Activated CD4-positive, alpha-beta T cell treated with anti-CD3 and anti-CD28 coated beads, Interleukin-10, Interleukin-2, amounts not matched to agents 100 ng/mL and 50 ng/mL, durations not matched to agents 16 hours and 8 hours (primary cell): ENCODE measurements around the gene SPRYD7.
"Not testable (repeated sequence)": the region's sequence is repeated elsewhere in the genome, so short reads cannot be mapped to it uniquely, and the experiment has no call there.

Experiments used
- DNase-seq: peaks from one replicate; pipeline ENCODE4 v3.0.0-alpha.2; 2020

SPRYD7 gene

DNA sequence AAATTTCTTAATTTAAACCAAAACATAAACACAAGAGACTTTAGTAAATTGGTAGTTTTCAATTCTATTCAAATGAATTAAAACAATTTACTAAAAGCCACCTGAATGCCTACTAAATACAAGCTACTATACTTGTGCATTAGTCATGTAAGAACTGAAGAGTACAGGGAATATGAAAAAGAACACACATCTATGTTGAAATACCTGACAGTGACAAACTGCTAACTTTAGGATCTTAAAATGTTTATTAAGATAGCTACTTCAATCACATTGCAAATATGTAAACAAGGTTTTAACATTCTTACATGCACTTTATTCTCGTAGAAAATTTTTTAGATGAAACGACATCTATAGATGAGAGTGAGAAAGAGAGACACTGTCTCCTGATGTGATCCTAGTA, 4.1 kb downstream of the SPRYD7 start:
- no peak for DNase-seq

GRCh38 chr13:49927755-49928154, 8.4 kb downstream of the SPRYD7 start:
- no peak for DNase-seq

DNA sequence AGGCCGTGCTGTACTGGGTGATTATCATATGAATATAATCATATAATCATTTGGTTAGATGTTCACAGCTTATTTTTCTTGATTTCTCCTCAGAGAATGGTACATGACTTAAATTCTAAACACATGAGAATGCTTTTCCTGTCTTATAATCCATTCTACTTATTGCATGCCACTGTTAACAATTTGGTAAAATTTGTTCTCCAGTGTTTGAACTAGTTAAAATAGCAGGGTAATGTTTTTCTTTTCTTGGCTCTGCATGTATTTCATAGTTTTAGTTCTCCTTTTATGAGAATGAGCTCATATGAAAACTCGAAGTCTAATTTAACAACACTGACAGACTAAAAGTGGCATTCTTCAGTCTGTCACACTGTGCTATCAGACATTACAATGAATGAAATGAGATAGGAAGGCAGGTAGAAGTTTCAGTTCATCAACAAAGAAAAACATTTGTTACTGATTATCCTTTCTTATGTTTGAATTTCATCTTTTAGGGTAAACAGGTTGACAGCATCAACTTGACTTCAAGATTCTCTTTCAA, 10.2 kb downstream of the SPRYD7 start:
- no peak for DNase-seq

DNA sequence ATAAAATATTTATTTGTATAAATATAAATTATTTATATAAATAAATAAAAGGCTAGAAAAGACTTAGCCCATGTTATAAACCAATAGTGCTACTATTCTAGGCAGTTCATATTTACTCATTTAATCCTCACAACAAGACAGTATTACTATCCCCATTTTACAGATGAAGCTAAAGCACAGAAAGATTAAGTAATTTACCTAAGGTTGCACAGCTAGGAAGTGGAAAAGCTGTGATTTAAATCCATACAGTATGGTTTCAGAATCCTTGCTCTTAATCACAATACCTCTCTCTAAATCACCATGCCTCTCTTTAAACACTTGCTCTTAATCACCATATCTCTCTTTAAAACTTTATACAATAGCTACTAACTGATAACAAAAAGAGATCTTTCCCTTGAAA, 13.8 kb downstream of the SPRYD7 start:
- no peak for DNase-seq

GRCh38 chr13:49920969-49921368, 15.2 kb downstream of the SPRYD7 start:
- not testable (repeated sequence) for DNase-seq

GRCh38 chr13:49918106-49918505, 18.0 kb downstream of the SPRYD7 start:
- DNase-seq, result not testable (repeated sequence)

GRCh38 chr13:49914947-49915346, 21.2 kb downstream of the SPRYD7 start:
- DNase-seq, result no peak

DNA sequence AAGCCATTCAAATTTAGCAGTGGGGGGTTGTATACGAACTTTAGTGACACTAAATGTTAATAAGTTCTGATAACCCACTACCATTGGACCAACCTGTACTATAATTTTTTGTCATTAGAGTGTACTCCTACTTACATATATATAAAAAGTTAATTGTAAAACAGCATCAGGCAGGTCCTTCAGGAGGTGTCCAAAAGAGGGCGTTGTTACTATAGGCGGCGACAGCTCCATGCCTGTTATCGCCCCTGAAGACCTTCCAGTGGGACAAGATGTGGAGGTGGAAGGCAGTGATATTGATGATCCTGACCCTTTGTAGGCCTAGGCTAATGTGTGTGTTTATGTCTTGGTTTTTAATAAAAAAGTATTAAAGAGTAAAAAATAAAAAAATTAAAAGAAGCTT, 27.5 kb downstream of the SPRYD7 start:
- DNase-seq, result no peak

- DNase-seq, result no peak
Measured at GRCh38 chr13:49904729-49905456, 31.2 kb downstream of the SPRYD7 start.

DNA sequence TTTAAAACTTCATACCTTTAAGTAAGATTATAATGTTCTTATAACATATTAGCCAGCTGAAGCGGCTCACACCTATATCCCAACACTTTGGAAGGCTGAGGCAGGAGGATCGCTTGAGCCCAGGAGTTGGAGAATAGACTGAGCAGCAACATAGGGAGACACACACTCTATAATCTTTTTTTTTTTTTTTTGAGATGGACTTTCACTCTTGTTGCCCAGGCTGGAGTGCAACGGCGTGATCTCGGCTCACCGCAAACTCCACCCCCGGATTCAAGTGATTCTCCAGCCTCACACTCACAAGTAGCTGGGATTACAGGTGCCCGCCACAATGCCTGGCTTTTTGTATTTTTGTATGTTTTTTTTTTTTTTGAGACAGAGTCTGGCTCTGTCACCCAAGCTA, 37.3 kb downstream of the SPRYD7 start:
- no peak for DNase-seq

GRCh38 chr13:49897713-49898112, 38.4 kb downstream of the SPRYD7 start:
- DNase-seq, result no peak

GRCh38 chr13:49895826-49896225, 40.3 kb downstream of the SPRYD7 start:
- no peak for DNase-seq

- no peak for DNase-seq
Measured at GRCh38 chr13:49893591-49893990, 42.5 kb downstream of the SPRYD7 start.

GRCh38 chr13:49890376-49890775, 45.8 kb downstream of the SPRYD7 start:
- no peak for DNase-seq

DNA sequence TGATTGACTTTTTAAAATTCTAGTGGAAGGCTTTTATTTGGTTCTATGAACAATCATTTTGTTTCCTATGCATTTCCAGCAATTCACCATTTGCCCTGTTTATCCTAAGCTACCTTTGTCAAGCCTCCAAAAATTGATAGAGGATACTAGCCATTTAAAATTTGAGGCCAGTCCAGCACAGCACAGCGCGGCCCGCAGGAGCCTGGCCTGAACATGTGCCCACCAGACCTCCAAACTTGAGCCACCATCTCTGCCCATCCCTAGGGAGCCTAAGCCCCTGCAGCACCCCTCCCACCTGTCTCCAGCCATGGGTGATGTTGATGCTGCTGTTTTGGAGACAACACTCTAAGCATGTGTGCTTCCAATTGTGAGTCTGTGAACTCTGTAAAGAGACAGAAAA, 57.5 kb downstream of the SPRYD7 start:
- no peak for DNase-seq

GRCh38 chr13:49877629-49878218, 58.4 kb downstream of the SPRYD7 start:
- no peak for DNase-seq

DNA sequence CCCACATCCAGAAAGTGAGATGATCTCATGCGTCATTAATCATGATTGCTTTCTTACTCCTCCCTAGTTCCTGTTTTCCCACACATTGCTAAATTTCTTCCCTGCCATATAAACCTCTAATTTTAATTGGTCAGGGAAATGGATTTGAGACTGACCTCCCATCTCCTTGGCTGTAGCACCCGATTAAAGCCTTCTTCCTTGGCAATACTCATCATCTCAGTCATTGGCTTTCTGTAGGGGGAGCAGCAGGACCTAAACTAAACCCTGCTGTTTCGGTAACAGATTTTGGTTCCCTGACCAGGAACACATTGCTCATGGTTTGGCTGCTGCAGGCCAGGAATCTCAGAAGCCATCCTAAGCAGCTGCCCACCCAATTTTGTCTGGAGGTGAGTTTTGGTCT, 61.7 kb downstream of the SPRYD7 start:
- DNase-seq, result no peak

GRCh38 chr13:49869519-49869918, 66.6 kb downstream of the SPRYD7 start:
- no peak for DNase-seq

DNA sequence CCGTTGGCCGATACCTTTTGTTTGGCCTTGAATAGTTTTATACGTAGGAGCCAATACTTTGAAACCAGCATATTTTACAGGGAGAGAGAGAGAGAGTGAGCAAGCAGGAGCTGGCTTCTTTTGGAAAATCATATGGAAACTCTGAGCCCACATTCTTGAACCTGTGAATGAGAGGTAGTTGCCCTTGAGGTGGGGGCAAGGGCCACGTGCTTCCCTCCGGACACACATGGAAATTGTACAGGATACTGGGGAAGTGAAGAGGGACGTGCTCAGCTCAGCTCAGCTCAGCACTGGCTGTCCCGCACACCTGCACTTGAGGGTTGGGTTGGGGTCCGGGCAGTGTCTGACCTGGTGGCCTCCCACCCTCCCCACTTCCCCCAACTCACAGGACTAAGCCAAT, 68.3 kb downstream of the SPRYD7 start:
- no peak for DNase-seq

GRCh38 chr13:49865218-49865617, 70.9 kb downstream of the SPRYD7 start:
- DNase-seq, result no peak

- DNase-seq, result no peak
Measured at GRCh38 chr13:49864509-49864908, 71.6 kb downstream of the SPRYD7 start.
